ENCODE results near the gene MN1.

The MN1 gene

GRCh38 chr22:27785831-27786230 is 15.7 kb downstream of the MN1 start:
- DNase-seq (ENCODE audit: low read depth in 3 of 3) = no peak

GRCh38 chr22:27784120-27784475 is 17.5 kb downstream of the MN1 start:
- DNase-seq (ENCODE audit: low read depth in 3 of 3) = no peak

GRCh38 chr22:27783436-27784119 is 18.0 kb downstream of the MN1 start:
- DNase-seq (ENCODE audit: low read depth in 3 of 3) = no peak

GRCh38 chr22:27782088-27782487 is 19.5 kb downstream of the MN1 start:
- no peak for DNase-seq (ENCODE audit: low read depth in 3 of 3)

GRCh38 chr22:27780161-27780575 is 21.4 kb downstream of the MN1 start:
- no peak for DNase-seq (ENCODE audit: low read depth in 3 of 3)

- no peak for DNase-seq (ENCODE audit: low read depth in 3 of 3)
These were observed 21.9 kb downstream of the MN1 start for GRCh38 chr22:27779643-27780042.

- DNase-seq (ENCODE audit: low read depth in 3 of 3) = no peak
These were observed 23.1 kb downstream of the MN1 start for GRCh38 chr22:27778294-27779090.

- no peak for DNase-seq (ENCODE audit: low read depth in 3 of 3)
These were observed 24.4 kb downstream of the MN1 start for GRCh38 chr22:27777128-27777527.

GRCh38 chr22:27776650-27776958 is 25.0 kb downstream of the MN1 start:
- no peak for DNase-seq (ENCODE audit: low read depth in 3 of 3)

- no peak for DNase-seq (ENCODE audit: low read depth in 3 of 3)
These were observed 25.6 kb downstream of the MN1 start for GRCh38 chr22:27775758-27776649.

- DNase-seq (ENCODE audit: low read depth in 3 of 3) = no peak
These were observed 26.4 kb downstream of the MN1 start for GRCh38 chr22:27775087-27775698.

- DNase-seq (ENCODE audit: low read depth in 3 of 3) = no peak
These were observed 27.4 kb downstream of the MN1 start for GRCh38 chr22:27774200-27774599.

- no peak for DNase-seq (ENCODE audit: low read depth in 3 of 3)
These were observed 28.5 kb downstream of the MN1 start for GRCh38 chr22:27772984-27773498.

- no peak for DNase-seq (ENCODE audit: low read depth in 3 of 3)
These were observed 29.2 kb downstream of the MN1 start for GRCh38 chr22:27772081-27772983.

- DNase-seq (ENCODE audit: low read depth in 3 of 3) = no peak
These were observed 29.9 kb downstream of the MN1 start for GRCh38 chr22:27771637-27772036.

GRCh38 chr22:27769012-27769411 is 32.5 kb downstream of the MN1 start:
- DNase-seq (ENCODE audit: low read depth in 3 of 3) = no peak

GRCh38 chr22:27768027-27768653 is 33.4 kb downstream of the MN1 start:
- DNase-seq (ENCODE audit: low read depth in 3 of 3) = no peak

- DNase-seq (ENCODE audit: low read depth in 3 of 3) = no peak
These were observed 34.9 kb downstream of the MN1 start for GRCh38 chr22:27766679-27767078.

- no peak for DNase-seq (ENCODE audit: low read depth in 3 of 3)
These were observed 35.8 kb downstream of the MN1 start for GRCh38 chr22:27765706-27766291.

- no peak for DNase-seq (ENCODE audit: low read depth in 3 of 3)
These were observed 36.8 kb downstream of the MN1 start for GRCh38 chr22:27764722-27765236.
